NCI-H1694 (cell line): ENCODE measurements around the gene E2F8.

Source experiments
- DNase-seq: peaks from one replicate; lab custom pipeline; 2025; lab: John Stamatoyannopoulos, UW

Gene E2F8

DNA sequence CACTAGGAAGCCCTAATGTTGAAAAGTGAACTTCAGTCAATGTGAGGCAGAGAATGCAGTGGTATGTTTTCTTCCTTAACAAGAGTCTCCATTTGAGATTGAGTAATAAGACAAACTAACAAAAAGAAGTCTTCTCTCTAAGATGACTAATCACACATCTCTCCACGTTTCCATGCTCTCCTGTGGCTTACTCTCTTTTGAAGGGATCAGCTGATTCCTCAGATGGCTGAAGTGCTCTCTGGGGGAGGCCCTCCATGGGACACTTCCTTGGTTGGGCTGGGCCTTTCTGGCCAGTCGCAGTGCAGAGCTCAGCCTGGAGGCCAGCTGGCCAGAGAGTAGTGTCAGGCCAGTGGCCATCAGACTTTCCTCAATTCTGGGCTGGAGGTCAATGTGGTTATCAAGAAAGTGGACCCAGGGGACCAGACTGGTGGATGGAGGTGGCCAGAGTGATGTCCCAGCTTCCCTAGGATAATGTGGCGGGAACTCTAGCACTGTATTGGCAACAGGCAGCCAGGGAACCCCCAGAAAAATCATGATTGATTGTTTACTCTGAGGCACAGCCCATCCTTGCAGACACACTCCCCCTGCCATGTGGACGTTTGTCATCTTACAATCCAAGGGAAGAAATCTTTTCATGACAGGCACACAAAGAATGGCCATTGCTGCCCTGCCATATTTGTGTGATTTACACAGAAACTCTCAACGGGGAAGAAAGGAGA lies 53.5 kb downstream of the E2F8 start:
- DNase-seq, result no peak

DNA sequence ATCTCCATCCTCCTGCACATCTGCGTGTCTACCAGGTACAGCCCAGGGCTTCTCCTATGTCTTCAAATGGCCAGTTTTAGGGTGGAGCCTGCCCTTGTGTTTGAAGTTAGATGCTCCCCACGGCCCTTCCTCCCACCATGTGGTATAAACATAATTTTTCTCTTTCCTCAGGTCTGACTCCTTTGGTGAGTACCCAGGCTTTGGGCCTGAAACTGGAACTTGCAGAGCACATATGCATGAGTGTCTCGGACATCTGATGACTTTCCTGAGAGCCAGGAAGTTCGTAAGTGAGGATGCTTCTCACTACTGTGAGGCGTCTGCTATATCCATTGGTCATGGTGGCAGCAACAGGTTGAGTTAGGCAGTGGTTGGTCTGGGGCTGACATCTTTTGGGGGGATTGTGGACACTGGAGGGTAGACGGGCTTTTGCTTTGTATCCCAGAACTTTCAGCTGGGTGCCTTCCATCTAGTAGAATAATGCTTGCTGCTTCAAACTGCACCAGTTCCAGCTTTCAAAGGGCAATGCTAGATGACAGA lies 55.2 kb downstream of the E2F8 start:
- no peak for DNase-seq

DNA sequence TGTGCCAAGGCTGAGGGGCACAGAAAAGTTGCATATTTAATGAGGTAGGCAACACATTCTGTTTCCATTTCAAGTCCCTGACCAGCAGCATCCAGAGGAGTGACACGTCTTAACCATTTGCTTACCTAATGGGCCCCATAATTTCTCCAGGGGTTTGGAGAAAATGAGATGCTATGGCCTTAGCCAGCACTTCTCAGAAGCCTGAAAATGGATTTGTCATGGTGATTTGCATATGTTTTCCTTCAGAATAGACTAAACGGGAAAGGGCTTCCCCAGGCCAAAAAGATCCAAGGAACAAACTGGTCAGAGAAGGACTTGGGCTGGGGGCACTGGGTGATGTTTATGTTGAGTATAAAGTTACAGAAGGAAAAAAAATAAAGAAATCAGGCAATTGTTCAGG lies 55.7 kb downstream of the E2F8 start:
- DNase-seq, result no peak

DNA sequence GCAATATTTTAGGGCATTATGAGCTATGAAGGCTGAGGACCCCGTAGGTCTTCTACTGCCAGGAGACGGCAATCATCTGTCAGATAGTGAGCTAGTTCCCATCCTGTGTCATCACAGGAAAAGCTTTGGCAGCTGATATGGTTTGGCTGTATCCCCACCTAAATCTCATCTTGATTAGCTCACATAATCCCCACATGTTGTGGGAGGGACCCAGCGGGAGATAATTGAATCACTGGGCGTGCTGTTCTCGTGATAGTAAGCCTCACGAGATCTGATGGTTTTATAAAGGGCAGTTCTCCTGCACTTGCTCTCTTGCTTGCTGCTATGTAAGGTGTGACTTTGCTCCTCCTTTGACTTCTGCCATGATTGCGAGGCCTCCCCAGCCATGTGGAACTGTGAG lies 57.1 kb downstream of the E2F8 start:
- DNase-seq, result no peak

- DNase-seq, result no peak
Measured at GRCh38 chr11:19181531-19182261, 59.0 kb downstream of the E2F8 start.

DNA sequence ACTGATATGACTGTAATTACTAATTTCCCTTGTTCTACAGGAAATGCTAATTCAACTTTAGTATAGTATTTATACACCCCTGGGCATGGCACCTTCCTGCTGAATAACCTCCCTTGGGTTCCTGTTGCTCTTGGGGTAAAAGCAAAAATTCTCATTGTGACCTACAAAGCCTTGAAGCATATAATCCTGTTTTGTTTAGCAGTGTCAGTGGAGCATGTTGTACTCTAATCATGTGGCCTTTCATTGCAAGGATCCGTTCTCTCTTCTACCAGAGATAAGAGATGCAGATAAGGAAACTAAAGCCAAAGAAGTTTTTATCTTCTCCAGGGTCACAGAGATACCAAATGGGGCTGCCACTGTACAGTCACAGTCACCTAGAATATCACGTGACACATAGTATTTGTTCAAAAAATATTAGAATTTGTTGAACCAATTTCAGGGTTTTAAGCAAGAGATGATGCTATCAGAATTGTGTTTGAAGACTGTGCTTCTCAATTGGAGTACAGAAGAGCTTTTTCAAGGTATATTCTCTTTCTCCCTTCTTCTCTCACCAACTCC lies 64.0 kb downstream of the E2F8 start:
- DNase-seq, result no peak
